Fibroblast of villous mesenchyme (primary cell): ENCODE data around the gene GPR151. TPM values are rescaled to one million over a fixed set of nuclear protein-coding genes. Genes with fewer than 3 reads are reported as not detected.
A peak's percentile ranks its signal among the peaks of the same experiment; 100 is the strongest.
"Not testable (repeated sequence)": the region's sequence is repeated elsewhere in the genome, so short reads cannot be mapped to it uniquely, and the experiment has no call there.

Experiments
- DNase-seq: peaks from one replicate; pipeline ENCODE4 v3.0.0-alpha.2; 2010; ENCODE audit warnings: low read depth
- H3K4me3 ChIP-seq: 2 replicates; pipeline ENCODE4 v1.5.1; 2011; ENCODE audit warnings: low read depth, mild to moderate bottlenecking, low read length
- total RNA-seq: library from RNA; depleted of rRNA; stranded (reverse); fragments of >200 nt; gene quantifications from 2 replicates; pipeline ENCODE4 v1.2.3, GENCODE V29; 2012
- TF ChIP-seq, protein P1 (sequence below): IDR thresholded peaks from 2 replicates; pipeline ENCODE4 v1.5.1; 2012; ENCODE audit warnings: low read depth, mild to moderate bottlenecking, low read length; ENCODE audit not compliant: insufficient read depth

GPR151 gene
- total RNA-seq, result not detected in 2 replicates

- DNase-seq, result peak; percentile 14
- TF ChIP-seq, protein P1, sequence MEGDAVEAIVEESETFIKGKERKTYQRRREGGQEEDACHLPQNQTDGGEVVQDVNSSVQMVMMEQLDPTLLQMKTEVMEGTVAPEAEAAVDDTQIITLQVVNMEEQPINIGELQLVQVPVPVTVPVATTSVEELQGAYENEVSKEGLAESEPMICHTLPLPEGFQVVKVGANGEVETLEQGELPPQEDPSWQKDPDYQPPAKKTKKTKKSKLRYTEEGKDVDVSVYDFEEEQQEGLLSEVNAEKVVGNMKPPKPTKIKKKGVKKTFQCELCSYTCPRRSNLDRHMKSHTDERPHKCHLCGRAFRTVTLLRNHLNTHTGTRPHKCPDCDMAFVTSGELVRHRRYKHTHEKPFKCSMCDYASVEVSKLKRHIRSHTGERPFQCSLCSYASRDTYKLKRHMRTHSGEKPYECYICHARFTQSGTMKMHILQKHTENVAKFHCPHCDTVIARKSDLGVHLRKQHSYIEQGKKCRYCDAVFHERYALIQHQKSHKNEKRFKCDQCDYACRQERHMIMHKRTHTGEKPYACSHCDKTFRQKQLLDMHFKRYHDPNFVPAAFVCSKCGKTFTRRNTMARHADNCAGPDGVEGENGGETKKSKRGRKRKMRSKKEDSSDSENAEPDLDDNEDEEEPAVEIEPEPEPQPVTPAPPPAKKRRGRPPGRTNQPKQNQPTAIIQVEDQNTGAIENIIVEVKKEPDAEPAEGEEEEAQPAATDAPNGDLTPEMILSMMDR, result no peak
- H3K4me3 ChIP-seq, result no peak within 1 kb of the TSS
Measured at GRCh38 chr5:146516151-146516475, at the start of gene GPR151. TSS of gene GPR151 (minus strand) at chr5:146516190. CDS start at chr5:146516113, 77 bp downstream.

GRCh38 chr5:146564007-146564762 lies 48.2 kb upstream of the GPR151 start:
- no peak overlapping the region for H3K4me3 ChIP-seq
- TF ChIP-seq, protein P1, result no peak
- DNase-seq, result no peak

DNA sequence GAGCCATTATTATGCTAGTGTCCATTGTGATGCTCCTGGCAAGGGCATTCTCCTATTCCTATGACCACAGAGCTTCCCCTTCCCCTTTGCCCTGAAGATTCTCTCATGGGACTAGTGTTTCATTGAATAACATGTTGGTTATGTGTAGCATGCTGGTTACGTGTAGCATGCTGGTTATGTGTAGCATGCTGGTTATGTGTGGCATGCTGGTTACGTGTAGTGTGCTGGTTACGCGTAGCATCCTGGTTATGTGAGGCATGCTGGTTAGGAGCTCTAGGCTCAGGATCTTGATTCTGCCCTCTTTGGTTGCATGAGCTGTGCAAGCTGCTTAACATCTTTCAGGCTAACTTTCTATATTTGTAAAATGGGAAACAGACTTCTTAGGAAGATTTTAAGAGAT lies 46.5 kb upstream of the GPR151 start:
- no peak overlapping the region for H3K4me3 ChIP-seq
- no peak for DNase-seq
- TF ChIP-seq, protein P1, result no peak

DNA sequence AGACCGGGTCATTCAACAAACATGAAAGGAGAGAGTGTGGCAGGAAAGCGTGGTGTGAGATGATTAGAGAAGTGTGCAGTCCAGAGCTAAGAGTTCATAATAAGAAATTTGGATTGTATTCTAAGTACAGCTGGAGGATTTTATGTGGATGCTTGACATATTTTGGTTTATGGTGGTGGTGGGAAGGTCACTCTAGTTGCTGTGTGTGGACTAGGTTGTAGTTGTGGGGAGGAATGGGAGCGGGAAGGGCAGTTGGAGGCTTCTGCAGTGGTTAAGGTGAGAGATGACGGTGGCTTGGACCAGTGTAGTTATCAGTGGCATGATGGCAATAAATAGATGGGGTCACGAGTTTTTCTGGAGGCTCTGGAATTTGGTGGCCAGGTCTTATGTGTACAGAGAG lies 45.7 kb upstream of the GPR151 start:
- TF ChIP-seq, protein P1, result no peak
- peak; percentile 22 for DNase-seq
- no peak overlapping the region for H3K4me3 ChIP-seq

- DNase-seq, result no peak
- H3K4me3 ChIP-seq, result no peak overlapping the region
- TF ChIP-seq, protein P1, result no peak
Measured at GRCh38 chr5:146560205-146560812, 44.3 kb upstream of the GPR151 start.

GRCh38 chr5:146556884-146557283 lies 40.9 kb upstream of the GPR151 start:
- H3K4me3 ChIP-seq, DNase-seq: not testable (repeated sequence)

DNA sequence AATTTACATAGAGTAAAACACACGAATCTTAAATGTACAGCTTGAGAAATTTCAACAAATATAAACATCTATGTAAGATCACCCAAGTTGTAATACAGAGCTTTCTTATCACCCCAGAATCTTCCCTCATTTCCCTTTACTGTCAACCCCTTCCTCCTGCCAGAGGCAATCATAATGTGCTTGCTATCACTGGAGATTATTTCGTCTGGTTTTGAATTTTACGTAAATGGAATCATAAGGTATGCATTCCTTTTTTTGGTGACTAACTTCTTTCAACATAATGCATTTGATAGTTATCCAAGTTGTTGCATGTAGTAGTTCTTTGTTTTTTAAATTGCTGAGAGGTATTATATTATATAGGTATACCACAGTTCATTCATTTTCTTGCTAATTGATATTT lies 37.5 kb upstream of the GPR151 start:
- no peak overlapping the region for H3K4me3 ChIP-seq
- TF ChIP-seq, protein P1, result no peak
- DNase-seq, result no peak
